ENCODE measurements around the gene SLC44A2.

Gene SLC44A2

GRCh38 chr19:10617409-10618121, 7.8 kb upstream of the SLC44A2 start:
- no peak for DNase-seq

GRCh38 chr19:10618846-10619245, 6.5 kb upstream of the SLC44A2 start:
- no peak for DNase-seq

- no peak for DNase-seq
These were observed 4.6 kb upstream of the SLC44A2 start for GRCh38 chr19:10620786-10621185.

GRCh38 chr19:10621966-10622365, 3.4 kb upstream of the SLC44A2 start:
- DNase-seq: no peak

GRCh38 chr19:10624585-10624984, 768 bp upstream of the SLC44A2 start:
- DNase-seq: peak in 2 of 5 experiments; percentile 7 to 46

- no peak for DNase-seq
These were observed 397 bp downstream of the SLC44A2 start for GRCh38 chr19:10625762-10626138.

GRCh38 chr19:10631874-10632273, 6.5 kb downstream of the SLC44A2 start:
- DNase-seq: no peak

- no peak for DNase-seq
These were observed 9.1 kb downstream of the SLC44A2 start for GRCh38 chr19:10634430-10634829.

- no peak for DNase-seq
These were observed 9.6 kb downstream of the SLC44A2 start for GRCh38 chr19:10634963-10635362.

- no peak for DNase-seq
These were observed 11.1 kb downstream of the SLC44A2 start for GRCh38 chr19:10636304-10636972.

GRCh38 chr19:10637894-10638293, 12.5 kb downstream of the SLC44A2 start:
- no peak for DNase-seq

GRCh38 chr19:10639836-10640235, 14.5 kb downstream of the SLC44A2 start:
- no peak for DNase-seq

GRCh38 chr19:10640361-10640760, 15.0 kb downstream of the SLC44A2 start:
- no peak for DNase-seq

GRCh38 chr19:10641248-10641647, 15.9 kb downstream of the SLC44A2 start:
- DNase-seq: no peak

GRCh38 chr19:10642473-10643171, 17.3 kb downstream of the SLC44A2 start:
- DNase-seq: no peak

GRCh38 chr19:10643172-10643967, 18.0 kb downstream of the SLC44A2 start:
- DNase-seq: no peak

GRCh38 chr19:10643968-10644259, 18.6 kb downstream of the SLC44A2 start:
- no peak for DNase-seq

- DNase-seq: peak; percentile 66 to 82 (median 76)
These were observed 19.1 kb downstream of the SLC44A2 start for GRCh38 chr19:10644260-10645007.

- no peak for DNase-seq
These were observed 21.3 kb downstream of the SLC44A2 start for GRCh38 chr19:10646456-10647159.

GRCh38 chr19:10648360-10648759, 23.0 kb downstream of the SLC44A2 start:
- DNase-seq: no peak

GRCh38 chr19:10651851-10652250, 26.5 kb downstream of the SLC44A2 start:
- DNase-seq: peak in 1 of 5 experiments; percentile 43

- DNase-seq: no peak
These were observed 28.1 kb downstream of the SLC44A2 start for GRCh38 chr19:10653482-10653731.

All from T-helper 2 cell (primary cell).